HG03175 (cell line): ENCODE measurements around the gene PAX4.

Source experiments
- ATAC-seq: cut with Tn5 transposase; IDR thresholded peaks from one replicate; pipeline ENCODE4 v1.9.1; 2021; ENCODE audit warnings: mild to moderate bottlenecking, moderate library complexity; ENCODE audit not compliant: unreplicated experiment

The PAX4 gene

GRCh38 chr7:127618042-127618441, at the start of gene PAX4:
PAX4 (minus strand) TSS chr7:127618142; CDS start chr7:127615928, 2,214 bp downstream.
- no peak for ATAC-seq

- no peak for ATAC-seq
Observed at GRCh38 chr7:127667017-127667670, 49.2 kb upstream of the PAX4 start.

GRCh38 chr7:127666602-127667001, 48.7 kb upstream of the PAX4 start:
- no peak for ATAC-seq

- no peak for ATAC-seq
Observed at GRCh38 chr7:127665922-127666321, 48.0 kb upstream of the PAX4 start.

GRCh38 chr7:127658970-127659630, 41.2 kb upstream of the PAX4 start:
- no peak for ATAC-seq

GRCh38 chr7:127657500-127657899, 39.6 kb upstream of the PAX4 start:
- no peak for ATAC-seq

GRCh38 chr7:127655720-127656119, 37.8 kb upstream of the PAX4 start:
- ATAC-seq, result no peak

GRCh38 chr7:127654404-127655394, 36.8 kb upstream of the PAX4 start:
- no peak for ATAC-seq

GRCh38 chr7:127653396-127653795, 35.5 kb upstream of the PAX4 start:
- ATAC-seq, result no peak

- peak; percentile 18 for ATAC-seq
Observed at GRCh38 chr7:127652333-127653248, 34.6 kb upstream of the PAX4 start.

- peak; percentile 93 for ATAC-seq
Observed at GRCh38 chr7:127651556-127652332, 33.8 kb upstream of the PAX4 start, which contains the start of gene SND1. SND1 (plus strand) TSS chr7:127652194; CDS start chr7:127652374, 180 bp downstream.

GRCh38 chr7:127650847-127651555, 33.1 kb upstream of the PAX4 start:
- no peak for ATAC-seq

- no peak for ATAC-seq
Observed at GRCh38 chr7:127648986-127649385, 31.0 kb upstream of the PAX4 start.

- no peak for ATAC-seq
Observed at GRCh38 chr7:127647636-127648035, 29.7 kb upstream of the PAX4 start.

- ATAC-seq, result no peak
Observed at GRCh38 chr7:127644484-127644883, 26.5 kb upstream of the PAX4 start.

GRCh38 chr7:127638197-127638596, 20.3 kb upstream of the PAX4 start:
- ATAC-seq, result no peak

- no peak for ATAC-seq
Observed at GRCh38 chr7:127635659-127636285, 17.8 kb upstream of the PAX4 start.

GRCh38 chr7:127632276-127632910, 14.5 kb upstream of the PAX4 start:
- ATAC-seq, result no peak
